NT2/D1 (cell line): ENCODE data around the gene PHEX.
"Not testable (repeated sequence)": the region's sequence is repeated elsewhere in the genome, so short reads cannot be mapped to it uniquely, and the experiment has no call there.

Source experiments
- DNase-seq: peaks from one replicate; pipeline ENCODE4 v3.0.0-alpha.2; 2011; ENCODE audit warnings: low read depth, low spot score
- H3K27me3 ChIP-seq: 2 replicates; pipeline ENCODE4 v1.6.0; 2011; ENCODE audit warnings: mild to moderate bottlenecking; ENCODE audit not compliant: insufficient read length, insufficient read depth
- H3K36me3 ChIP-seq: 2 replicates; pipeline ENCODE4 v1.6.1; 2011; ENCODE audit warnings: mild to moderate bottlenecking, low read length, mixed read lengths; ENCODE audit not compliant: insufficient read depth, insufficient read length
- H3K4me1 ChIP-seq: 2 replicates; pipeline ENCODE4 v1.5.1; 2011; ENCODE audit not compliant: insufficient read depth, insufficient read length
- H3K4me3 ChIP-seq: 2 replicates; pipeline ENCODE4 v1.5.1; 2011; ENCODE audit warnings: low read depth; ENCODE audit not compliant: insufficient read length
- H3K9ac ChIP-seq: 2 replicates; pipeline ENCODE4 v1.6.0; 2011; ENCODE audit warnings: low read depth; ENCODE audit not compliant: insufficient read length
- H3K9me3 ChIP-seq: 2 replicates; pipeline ENCODE4 v1.5.1; 2011; ENCODE audit warnings: mild to moderate bottlenecking, low read length; ENCODE audit not compliant: insufficient read depth
- SUZ12 ChIP-seq: IDR thresholded peaks from 2 replicates; pipeline ENCODE4 v1.6.1; 2011; ENCODE audit not compliant: insufficient read length, insufficient read depth; ENCODE audit errors: extremely low read depth
- YY1 ChIP-seq: IDR thresholded peaks from 2 replicates; pipeline ENCODE4 v1.6.1; 2011; ENCODE audit not compliant: insufficient read length, insufficient read depth
- ZNF274 ChIP-seq: IDR thresholded peaks from 2 replicates; pipeline ENCODE4 v1.6.1; 2011; ENCODE audit warnings: mild to moderate bottlenecking, low read depth, low read length

The PHEX gene

GRCh38 chrX:22272613-22273012 lies 240.5 kb downstream of the PHEX start, which contains the start of gene CBLL2:
Gene CBLL2, plus strand, starts transcription at chrX:22272913. Its CDS starts 79 bp downstream, at chrX:22272992.
- Histone ChIP-seq H3K4me1 (no peaks in the 10 kb centered on the region), H3K36me3 (no peaks in the 10 kb centered on the region), H3K4me3 (no peak within 1 kb of the TSS), H3K9me3 (no peaks in the 10 kb centered on the region), H3K27me3 (no peaks in the 10 kb centered on the region), H3K9ac (no peak within 1 kb of the TSS)
- DNase-seq: no peak
- no peak for TF ChIP-seq YY1
- no peak for TF ChIP-seq ZNF274
- no peak for TF ChIP-seq SUZ12

GRCh38 chrX:22273714-22274317 lies 241.7 kb downstream of the PHEX start:
- Histone ChIP-seq H3K36me3 (no peaks in the 10 kb centered on the region), H3K9ac (no peak overlapping the region), H3K4me3 (no peak overlapping the region), H3K27me3 (no peaks in the 10 kb centered on the region), H3K9me3 (no peaks in the 10 kb centered on the region), H3K4me1 (no peaks in the 10 kb centered on the region)
- no peak for DNase-seq
- TF ChIP-seq ZNF274: no peak
- no peak for TF ChIP-seq YY1
- TF ChIP-seq SUZ12: no peak

GRCh38 chrX:22276781-22277180 lies 244.7 kb downstream of the PHEX start:
- no peak overlapping the region for H3K4me3 ChIP-seq
- TF ChIP-seq SUZ12: no peak
- no peak for TF ChIP-seq YY1
- no peak for TF ChIP-seq ZNF274
- DNase-seq: no peak
- H3K4me1 ChIP-seq: no peaks in the 10 kb centered on the region
- H3K27me3 ChIP-seq: no peaks in the 10 kb centered on the region
- no peaks in the 10 kb centered on the region for H3K9me3 ChIP-seq
- H3K9ac ChIP-seq: no peak overlapping the region
- no peaks in the 10 kb centered on the region for H3K36me3 ChIP-seq

GRCh38 chrX:22278375-22278774 lies 246.2 kb downstream of the PHEX start:
- Histone ChIP-seq H3K4me1 (no peaks in the 10 kb centered on the region), H3K9ac (no peak overlapping the region), H3K27me3 (no peaks in the 10 kb centered on the region), H3K4me3 (no peak overlapping the region), H3K36me3 (no peaks in the 10 kb centered on the region), H3K9me3 (no peaks in the 10 kb centered on the region)
- no peak for TF ChIP-seq SUZ12
- TF ChIP-seq ZNF274: no peak
- no peak for DNase-seq

GRCh38 chrX:22289209-22289608 lies 257.1 kb downstream of the PHEX start:
- not testable (repeated sequence) for H3K4me1 ChIP-seq, H3K27me3 ChIP-seq, H3K36me3 ChIP-seq, H3K9ac ChIP-seq, H3K4me3 ChIP-seq, DNase-seq
- peaks cover 13% of the 10 kb centered on the region; the same call in 1 of the 2 replicates for H3K9me3 ChIP-seq

GRCh38 chrX:22296871-22297270 lies 264.7 kb downstream of the PHEX start:
- no peaks in the 10 kb centered on the region for H3K36me3 ChIP-seq
- no peak overlapping the region for H3K4me3 ChIP-seq
- H3K9me3 ChIP-seq: no peaks in the 10 kb centered on the region
- no peak for TF ChIP-seq SUZ12
- TF ChIP-seq YY1: no peak
- no peak for TF ChIP-seq ZNF274
- DNase-seq: no peak
- H3K9ac ChIP-seq: no peak overlapping the region
- H3K4me1 ChIP-seq: peaks cover 2% of the 10 kb centered on the region
- no peaks in the 10 kb centered on the region for H3K27me3 ChIP-seq

- no peak for TF ChIP-seq YY1
- no peak for TF ChIP-seq SUZ12
- TF ChIP-seq ZNF274: no peak
- Histone ChIP-seq H3K9me3 (no peaks in the 10 kb centered on the region), H3K4me1 (peaks cover 2% of the 10 kb centered on the region), H3K36me3 (no peaks in the 10 kb centered on the region), H3K9ac (no peak overlapping the region), H3K4me3 (no peak overlapping the region), H3K27me3 (no peaks in the 10 kb centered on the region)
- no peak for DNase-seq
Observed at GRCh38 chrX:22300130-22300529, 268.0 kb downstream of the PHEX start.
